GM18951 (cell line): ENCODE results near the gene MTHFSD.

Experiments
- POLR2A ChIP-seq: IDR thresholded peaks from 4 replicates; pipeline ENCODE4 v1.6.1; 2011; ENCODE audit warnings: mild to moderate bottlenecking; ENCODE audit not compliant: insufficient read length, insufficient read depth; ENCODE audit errors: extremely low read depth
- in situ Hi-C: fragments of 300-500 bp; cut with MboI; formaldehyde crosslinking; loops from one replicate; pipeline ENCODE4 v1.12.0; 2022; ENCODE audit warnings: low sequenced_read_pairs, mixed read lengths, inconsistent platforms; ENCODE audit not compliant: unreplicated experiment

Gene MTHFSD

DNA sequence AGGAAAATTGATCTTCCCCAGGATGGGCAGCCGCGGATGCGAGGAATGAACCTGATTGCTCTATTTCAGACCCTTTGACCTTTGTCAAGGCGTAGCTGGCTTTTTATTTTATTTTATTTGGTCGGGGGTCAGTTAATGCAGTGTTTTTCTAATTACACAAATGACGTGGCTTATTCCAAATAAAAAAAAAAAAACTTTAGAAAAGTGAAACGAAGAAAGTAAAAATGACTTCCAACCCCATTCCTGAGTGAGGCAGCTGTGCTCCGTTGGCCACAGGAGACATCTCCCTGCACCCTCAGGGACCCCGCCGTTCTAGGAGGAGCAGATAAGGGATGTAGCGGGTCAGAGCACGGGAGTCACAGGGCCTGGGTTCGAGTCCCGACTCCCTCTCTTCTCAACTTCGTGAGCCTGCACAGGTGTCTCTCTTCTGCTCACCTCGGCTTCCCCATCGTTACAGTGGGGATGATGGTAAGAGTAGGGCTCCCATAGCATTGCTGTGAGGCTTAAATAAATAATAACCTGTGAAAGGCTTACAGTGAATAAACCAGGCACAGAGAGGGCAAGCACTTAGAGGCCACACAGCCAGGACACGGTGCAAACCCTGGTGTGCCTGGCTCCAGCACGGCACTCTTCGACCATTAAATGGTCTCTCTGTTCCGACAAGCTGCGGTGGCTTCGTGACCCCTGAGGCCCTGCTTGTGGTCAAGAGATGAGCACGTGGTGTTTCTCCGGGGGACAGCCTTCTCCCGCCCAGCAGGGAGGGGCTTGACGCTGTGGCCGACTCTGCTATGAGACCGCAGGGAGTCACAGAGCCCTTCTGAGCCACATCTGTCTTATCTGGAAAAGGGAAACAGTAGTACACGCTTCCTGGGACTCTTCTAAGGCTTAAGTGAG is 34.5 kb downstream of the MTHFSD start:
- in situ Hi-C loops: loop anchor here (25.0 kb wide), 2 partner anchors 183 to 708 kb away; no protein-coding TSS in a partner anchor
- no peak for TF ChIP-seq POLR2A

- TF ChIP-seq POLR2A: no peak
- in situ Hi-C loops: loop anchor here (25.0 kb wide), 2 partner anchors 182 to 707 kb away; no protein-coding TSS in a partner anchor
Measured at GRCh38 chr16:86519649-86520316, 35.3 kb downstream of the MTHFSD start.

DNA sequence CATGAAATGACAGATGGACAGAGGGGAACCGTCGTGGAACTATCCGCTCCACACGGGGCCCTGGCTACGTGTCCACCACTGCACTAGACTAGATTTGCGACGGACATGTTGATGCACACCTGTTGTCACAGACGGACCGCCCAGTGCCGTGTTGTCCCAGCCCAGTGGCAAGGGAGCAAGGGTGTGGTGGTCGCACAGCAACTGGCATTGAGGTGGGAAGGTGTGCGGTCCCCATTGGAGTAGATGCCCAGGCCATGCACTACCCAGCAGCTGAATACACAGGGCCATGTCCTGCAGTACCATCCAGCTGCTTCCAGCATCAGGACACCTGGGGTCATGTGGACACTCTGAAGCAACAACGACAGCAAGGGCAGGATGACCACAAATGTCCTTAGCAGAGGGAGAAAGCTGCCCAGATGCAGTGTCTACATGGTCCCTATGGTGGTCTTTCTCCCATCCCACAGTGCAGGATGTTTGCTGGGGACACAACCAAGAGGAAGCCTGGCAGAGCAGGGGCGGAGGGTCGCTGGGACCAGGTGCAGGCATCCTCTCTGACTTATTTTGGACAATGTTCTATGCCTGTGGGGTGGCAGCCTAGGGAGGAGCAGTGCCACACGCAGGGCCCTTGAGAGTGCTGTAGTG is 35.9 kb downstream of the MTHFSD start:
- no peak for TF ChIP-seq POLR2A
- in situ Hi-C loops: loop anchor here (25.0 kb wide), 2 partner anchors 182 to 707 kb away; no protein-coding TSS in a partner anchor

DNA sequence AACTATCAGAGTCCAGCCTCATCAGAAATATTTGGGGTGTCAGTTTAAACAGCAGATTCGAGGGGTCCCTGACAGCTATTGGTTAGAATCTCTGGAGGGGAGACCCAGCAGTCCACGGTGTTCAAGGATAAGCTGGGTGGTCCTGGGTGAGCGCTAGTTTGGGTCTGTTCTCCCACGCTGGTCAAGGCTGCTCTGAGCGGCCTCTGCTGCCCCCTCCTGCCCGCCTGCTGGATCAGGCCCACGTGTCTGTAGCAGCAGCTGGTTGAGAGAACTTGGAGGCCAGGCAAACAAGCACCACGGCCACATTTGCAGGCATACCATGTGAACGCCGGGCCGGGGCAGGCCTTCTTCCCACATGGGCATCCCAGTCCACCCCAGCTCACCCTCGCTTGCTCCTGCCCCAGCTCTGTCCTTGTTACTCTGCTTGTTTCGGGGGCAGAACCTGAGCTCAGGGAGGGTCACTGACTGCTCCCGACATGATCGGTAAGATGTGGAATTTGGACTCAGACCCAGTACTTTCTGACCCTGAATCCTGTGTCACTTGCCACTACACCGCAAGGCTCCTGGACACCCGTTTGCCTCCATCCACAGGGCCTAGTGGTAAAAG is 37.3 kb downstream of the MTHFSD start:
- no peak for TF ChIP-seq POLR2A
- in situ Hi-C loops: loop anchor here (25.0 kb wide), 2 partner anchors 180 to 705 kb away; no protein-coding TSS in a partner anchor

DNA sequence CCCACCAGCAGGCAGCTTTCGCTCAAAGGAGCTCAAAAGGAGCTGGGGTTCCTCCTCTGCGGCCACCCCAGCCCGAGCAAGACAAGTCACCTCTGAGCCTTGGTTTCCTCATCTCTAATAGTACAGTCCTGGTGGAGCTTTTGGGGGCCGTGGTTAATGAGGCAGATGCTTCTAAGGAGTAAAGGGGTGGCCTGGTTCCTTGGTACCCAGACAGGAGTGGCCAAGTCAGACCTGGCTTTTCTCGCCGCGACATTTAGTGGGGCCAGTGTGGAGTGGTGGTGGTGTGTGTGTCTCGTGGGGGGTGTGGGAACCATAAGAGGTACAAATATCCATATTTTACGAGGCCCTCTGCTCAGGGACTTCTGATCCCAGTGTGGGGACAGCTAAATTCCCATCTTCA is 38.0 kb downstream of the MTHFSD start:
- in situ Hi-C loops: loop anchor here (25.0 kb wide), 2 partner anchors 180 to 705 kb away; no protein-coding TSS in a partner anchor
- TF ChIP-seq POLR2A: no peak

DNA sequence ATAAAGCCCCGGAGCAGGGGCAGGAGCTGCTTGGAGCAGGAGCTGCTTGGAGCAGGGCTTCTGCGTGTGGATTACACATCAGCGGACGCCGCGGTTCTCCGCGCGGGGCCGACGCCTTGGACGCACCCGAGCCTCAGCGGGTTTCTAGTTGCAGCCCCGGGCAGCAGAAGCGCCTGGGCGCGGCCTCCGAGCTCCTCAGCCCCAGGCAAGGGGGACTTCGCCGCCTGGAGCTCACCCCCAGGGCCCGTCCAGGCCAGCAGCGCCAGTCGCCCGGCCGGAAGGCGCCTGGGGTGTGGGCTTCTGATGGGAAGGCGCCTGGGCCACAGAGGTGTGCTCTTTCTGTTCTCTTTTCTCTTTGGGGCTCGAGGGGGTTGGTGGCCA is 38.4 kb downstream of the MTHFSD start:
- no peak for TF ChIP-seq POLR2A
- in situ Hi-C loops: loop anchor here (25.0 kb wide), 2 partner anchors 179 to 704 kb away; no protein-coding TSS in a partner anchor

- in situ Hi-C loops: loop anchor here (25.0 kb wide), 2 partner anchors 179 to 704 kb away; no protein-coding TSS in a partner anchor
- TF ChIP-seq POLR2A: no peak
Measured at GRCh38 chr16:86515777-86516622, 39.0 kb downstream of the MTHFSD start.

- TF ChIP-seq POLR2A: no peak
- in situ Hi-C loops: loop anchor here (25.0 kb wide), 2 partner anchors 178 to 703 kb away; no protein-coding TSS in a partner anchor
Measured at GRCh38 chr16:86515413-86515776, 39.6 kb downstream of the MTHFSD start.

DNA sequence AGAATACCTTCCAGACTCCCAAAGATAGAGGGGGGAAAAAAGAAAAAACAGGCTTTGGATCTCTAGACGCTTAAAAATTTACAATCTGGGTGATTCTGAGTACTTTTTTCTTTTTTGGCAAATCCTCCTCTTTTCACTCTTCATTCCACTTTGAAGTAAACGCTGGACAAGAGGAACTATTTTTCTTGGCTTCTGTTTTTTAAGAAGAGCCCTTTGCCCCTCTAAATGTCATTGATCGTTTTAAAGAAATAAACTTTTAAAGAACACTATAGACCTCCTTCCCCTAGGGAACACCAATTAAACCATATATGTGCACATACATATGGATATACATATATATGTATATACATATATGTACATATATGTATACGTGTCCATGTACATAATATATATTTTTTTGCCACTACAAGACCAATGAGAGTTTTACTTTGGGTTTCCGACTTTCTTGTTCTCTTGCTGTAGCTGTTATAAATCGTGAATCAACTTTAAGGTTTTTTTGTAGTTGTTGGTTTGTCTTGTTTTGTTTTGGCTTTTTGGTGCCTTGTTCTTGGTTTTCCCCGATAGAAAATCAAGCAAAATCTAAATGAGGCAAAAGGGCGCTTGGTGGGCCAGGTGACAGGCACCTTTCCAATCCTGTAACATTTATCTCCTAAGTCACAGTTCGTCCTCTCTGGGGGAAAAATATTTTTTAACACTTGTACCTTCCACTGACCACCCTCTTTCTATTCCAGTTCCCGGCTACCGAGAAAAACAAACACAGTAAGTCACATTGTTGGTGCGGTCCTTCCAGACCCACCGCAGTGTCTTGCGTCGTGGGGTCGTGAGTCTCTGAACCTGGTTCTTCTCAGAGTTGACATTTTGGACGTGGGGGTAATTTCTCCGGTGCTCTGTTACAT is 40.3 kb downstream of the MTHFSD start:
- in situ Hi-C loops: loop anchor here (25.0 kb wide), 2 partner anchors 177 to 702 kb away; no protein-coding TSS in a partner anchor
- no peak for TF ChIP-seq POLR2A

- in situ Hi-C loops: loop anchor here (25.0 kb wide), 2 partner anchors 176 to 701 kb away; no protein-coding TSS in a partner anchor
- no peak for TF ChIP-seq POLR2A
Measured at GRCh38 chr16:86513471-86514277, 41.4 kb downstream of the MTHFSD start.

- in situ Hi-C loops: loop anchor here (25.0 kb wide), 2 partner anchors 176 to 701 kb away; no protein-coding TSS in a partner anchor
- no peak for TF ChIP-seq POLR2A
Measured at GRCh38 chr16:86512860-86513470, 42.1 kb downstream of the MTHFSD start.
